WTC11 (cell line): ENCODE results near the gene UMAD1. TPM values are rescaled to one million over a fixed set of nuclear protein-coding genes. Genes with fewer than 3 reads are reported as not detected.
A peak's percentile ranks its signal among the peaks of the same experiment; 100 is the strongest.

Experiments
- ATAC-seq: fragments of 200-7000 bp; cut with Tn5 transposase; 2 replicates; pipeline ENCODE4 v1.10.0; 2021; ENCODE audit warnings: mild to moderate bottlenecking, moderate library complexity
- CTCF ChIA-PET: fragments of 300-600 bp; sonication (Branson Sonifier 250); formaldehyde crosslinking; loops from one replicate; lab custom pipeline; 2021; ENCODE audit warnings: antibody characterized with exemption; lab: Charles Lee
- POLR2A ChIA-PET: fragments of 350-600 bp; sonication (Branson Sonifier 250); formaldehyde crosslinking; loops from one replicate; lab custom pipeline; 2021; ENCODE audit warnings: antibody characterized with exemption; lab: Charles Lee
- DNase-seq: peaks from one replicate; pipeline ENCODE4 v3.0.0; 2021; ENCODE audit warnings: low spot score
- H3K27ac Mint-ChIP-seq: 2 replicates; pipeline ENCODE4 v1.8.0; 2021; ENCODE audit warnings: mixed read lengths
- H3K27me3 Mint-ChIP-seq: 2 replicates; pipeline ENCODE4 v1.8.0; 2021; ENCODE audit warnings: low read depth, mild to moderate bottlenecking, moderate library complexity, mixed read lengths
- H3K36me3 Mint-ChIP-seq: 2 replicates; pipeline ENCODE4 v1.8.0; 2021; ENCODE audit warnings: mixed read lengths
- H3K4me1 Mint-ChIP-seq: 2 replicates; pipeline ENCODE4 v1.8.0; 2022; ENCODE audit warnings: mixed read lengths
- H3K4me3 Mint-ChIP-seq: 2 replicates; pipeline ENCODE4 v1.8.0; 2021; ENCODE audit warnings: mild to moderate bottlenecking, moderate library complexity, mixed read lengths
- H3K9me3 Mint-ChIP-seq: 2 replicates; pipeline ENCODE4 v1.8.0; 2021; ENCODE audit warnings: mixed read lengths
- ELF4 ChIP-seq: sonication (generic); formaldehyde crosslinking; IDR thresholded peaks from 2 replicates; pipeline ENCODE4 v1.8.1; 2022; ENCODE audit warnings: low read depth, mild to moderate bottlenecking, moderate library complexity, missing genetic modification reagents
- FOXK1 ChIP-seq: sonication (generic); formaldehyde crosslinking; IDR thresholded peaks from 2 replicates; pipeline ENCODE4 v1.8.0; 2022; ENCODE audit warnings: mild to moderate bottlenecking, moderate library complexity, missing genetic modification reagents
- IRF2 ChIP-seq: sonication (generic); formaldehyde crosslinking; IDR thresholded peaks from 2 replicates; pipeline ENCODE4 v1.8.0; 2022; ENCODE audit warnings: low read depth, missing genetic modification reagents, borderline replicate concordance
- NFATC4 ChIP-seq: fragments of 250-450 bp; sonication (Bioruptor Pico); IDR thresholded peaks from 2 replicates; pipeline ENCODE4 v1.9.0; 2021; ENCODE audit warnings: mild to moderate bottlenecking
- NR1H2 ChIP-seq: sonication (generic); formaldehyde crosslinking; IDR thresholded peaks from 2 replicates; pipeline ENCODE4 v1.9.0; 2021; ENCODE audit warnings: mild to moderate bottlenecking, moderate library complexity, missing genetic modification reagents
- NR3C1 ChIP-seq: sonication (generic); formaldehyde crosslinking; conservative IDR thresholded peaks from 2 replicates; pipeline ENCODE4 v1.8.1; 2023; ENCODE audit warnings: low read depth, mild to moderate bottlenecking, missing genetic modification reagents
- RELA ChIP-seq: sonication (generic); formaldehyde crosslinking; IDR thresholded peaks from 2 replicates; pipeline ENCODE4 v1.8.1; 2022; ENCODE audit warnings: missing genetic modification reagents, mild to moderate bottlenecking, borderline replicate concordance
- SOX15 ChIP-seq: fragments of 250-450 bp; sonication (Bioruptor Pico); IDR thresholded peaks from 2 replicates; pipeline ENCODE4 v1.9.0; 2021; ENCODE audit warnings: mild to moderate bottlenecking
- SP1 ChIP-seq: sonication (generic); formaldehyde crosslinking; conservative IDR thresholded peaks from 2 replicates; pipeline ENCODE4 v1.8.1; 2022; ENCODE audit warnings: missing genetic modification reagents
- TCF7 ChIP-seq: sonication (generic); formaldehyde crosslinking; IDR thresholded peaks from 2 replicates; pipeline ENCODE4 v1.8.0; 2022; ENCODE audit warnings: mild to moderate bottlenecking, low read depth, missing genetic modification reagents, moderate library complexity
- ZBTB21 ChIP-seq: sonication (generic); formaldehyde crosslinking; IDR thresholded peaks from 2 replicates; pipeline ENCODE4 v1.8.1; 2023; ENCODE audit warnings: mild to moderate bottlenecking, missing genetic modification reagents, borderline replicate concordance
- ZNF416 ChIP-seq: fragments of 250-450 bp; sonication (Bioruptor Pico); IDR thresholded peaks from 2 replicates; pipeline ENCODE4 v1.9.0; 2021; ENCODE audit warnings: mild to moderate bottlenecking, inconsistent platforms
- total RNA-seq: library from RNA; stranded (reverse); gene quantifications from 3 replicates; pipeline ENCODE4 v1.2.3, GENCODE V29; 2021
- TF ChIP-seq, protein P1 (sequence below): sonication (generic); formaldehyde crosslinking; IDR thresholded peaks from 2 replicates; pipeline ENCODE4 v1.8.0; 2022; ENCODE audit warnings: missing genetic modification reagents
- TF ChIP-seq, protein P2 (sequence below): fragments of 250-450 bp; sonication (Bioruptor Pico); IDR thresholded peaks from 2 replicates; pipeline ENCODE4 v1.8.0; 2021; ENCODE audit warnings: mild to moderate bottlenecking
- TF ChIP-seq, protein P3 (sequence below): sonication (generic); formaldehyde crosslinking; IDR thresholded peaks from 2 replicates; pipeline ENCODE4 v1.8.1; 2022; ENCODE audit warnings: mild to moderate bottlenecking, moderate library complexity, missing genetic modification reagents
- TF ChIP-seq, protein P4 (sequence below): sonication (generic); formaldehyde crosslinking; IDR thresholded peaks from 2 replicates; pipeline ENCODE4 v1.8.0; 2022; ENCODE audit warnings: mild to moderate bottlenecking, missing genetic modification reagents
- TF ChIP-seq, protein P5 (sequence below): sonication (generic); formaldehyde crosslinking; IDR thresholded peaks from 2 replicates; pipeline ENCODE4 v1.8.1; 2023; ENCODE audit warnings: mild to moderate bottlenecking, missing genetic modification reagents, moderate library complexity
- TF ChIP-seq, protein P6 (sequence below): sonication (generic); formaldehyde crosslinking; conservative IDR thresholded peaks from 2 replicates; pipeline ENCODE4 v1.8.1; 2023; ENCODE audit warnings: mild to moderate bottlenecking, low read depth, missing genetic modification reagents, moderate library complexity
- TF ChIP-seq, protein P7 (sequence below): sonication (generic); formaldehyde crosslinking; IDR thresholded peaks from 2 replicates; pipeline ENCODE4 v1.8.1; 2023; ENCODE audit warnings: mild to moderate bottlenecking, missing genetic modification reagents, borderline replicate concordance
- TF ChIP-seq, protein P8 (sequence below): sonication (generic); formaldehyde crosslinking; IDR thresholded peaks from 2 replicates; pipeline ENCODE4 v1.8.1; 2022; ENCODE audit warnings: mild to moderate bottlenecking, missing genetic modification reagents, moderate library complexity, borderline replicate concordance

Gene UMAD1
- total RNA-seq, 1 experiment from 2014 or later = 13.0 TPM

DNA sequence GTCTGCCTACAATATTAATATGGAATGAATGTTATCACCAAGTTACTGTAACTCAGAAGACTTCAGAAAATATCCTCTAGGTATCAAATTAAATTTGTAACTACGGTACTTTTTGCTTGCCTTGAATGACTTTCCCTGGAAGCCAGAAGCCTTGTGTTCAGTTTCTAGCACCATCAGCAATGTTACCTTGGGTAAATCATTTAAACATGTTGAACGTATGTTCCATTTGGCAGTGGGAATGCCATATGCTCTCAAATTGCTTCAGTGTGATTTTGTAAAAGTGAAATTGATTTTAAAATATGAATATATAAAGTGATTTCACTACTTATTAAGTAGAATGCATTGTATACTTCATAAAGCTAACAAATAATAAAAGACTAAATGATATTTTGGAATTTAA lies 66.7 kb downstream of the UMAD1 start (continued):
- TF ChIP-seq, protein P1, sequence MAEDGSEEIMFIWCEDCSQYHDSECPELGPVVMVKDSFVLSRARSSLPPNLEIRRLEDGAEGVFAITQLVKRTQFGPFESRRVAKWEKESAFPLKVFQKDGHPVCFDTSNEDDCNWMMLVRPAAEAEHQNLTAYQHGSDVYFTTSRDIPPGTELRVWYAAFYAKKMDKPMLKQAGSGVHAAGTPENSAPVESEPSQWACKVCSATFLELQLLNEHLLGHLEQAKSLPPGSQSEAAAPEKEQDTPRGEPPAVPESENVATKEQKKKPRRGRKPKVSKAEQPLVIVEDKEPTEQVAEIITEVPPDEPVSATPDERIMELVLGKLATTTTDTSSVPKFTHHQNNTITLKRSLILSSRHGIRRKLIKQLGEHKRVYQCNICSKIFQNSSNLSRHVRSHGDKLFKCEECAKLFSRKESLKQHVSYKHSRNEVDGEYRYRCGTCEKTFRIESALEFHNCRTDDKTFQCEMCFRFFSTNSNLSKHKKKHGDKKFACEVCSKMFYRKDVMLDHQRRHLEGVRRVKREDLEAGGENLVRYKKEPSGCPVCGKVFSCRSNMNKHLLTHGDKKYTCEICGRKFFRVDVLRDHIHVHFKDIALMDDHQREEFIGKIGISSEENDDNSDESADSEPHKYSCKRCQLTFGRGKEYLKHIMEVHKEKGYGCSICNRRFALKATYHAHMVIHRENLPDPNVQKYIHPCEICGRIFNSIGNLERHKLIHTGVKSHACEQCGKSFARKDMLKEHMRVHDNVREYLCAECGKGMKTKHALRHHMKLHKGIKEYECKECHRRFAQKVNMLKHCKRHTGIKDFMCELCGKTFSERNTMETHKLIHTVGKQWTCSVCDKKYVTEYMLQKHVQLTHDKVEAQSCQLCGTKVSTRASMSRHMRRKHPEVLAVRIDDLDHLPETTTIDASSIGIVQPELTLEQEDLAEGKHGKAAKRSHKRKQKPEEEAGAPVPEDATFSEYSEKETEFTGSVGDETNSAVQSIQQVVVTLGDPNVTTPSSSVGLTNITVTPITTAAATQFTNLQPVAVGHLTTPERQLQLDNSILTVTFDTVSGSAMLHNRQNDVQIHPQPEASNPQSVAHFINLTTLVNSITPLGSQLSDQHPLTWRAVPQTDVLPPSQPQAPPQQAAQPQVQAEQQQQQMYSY = no peak
- TF ChIP-seq, protein P2, sequence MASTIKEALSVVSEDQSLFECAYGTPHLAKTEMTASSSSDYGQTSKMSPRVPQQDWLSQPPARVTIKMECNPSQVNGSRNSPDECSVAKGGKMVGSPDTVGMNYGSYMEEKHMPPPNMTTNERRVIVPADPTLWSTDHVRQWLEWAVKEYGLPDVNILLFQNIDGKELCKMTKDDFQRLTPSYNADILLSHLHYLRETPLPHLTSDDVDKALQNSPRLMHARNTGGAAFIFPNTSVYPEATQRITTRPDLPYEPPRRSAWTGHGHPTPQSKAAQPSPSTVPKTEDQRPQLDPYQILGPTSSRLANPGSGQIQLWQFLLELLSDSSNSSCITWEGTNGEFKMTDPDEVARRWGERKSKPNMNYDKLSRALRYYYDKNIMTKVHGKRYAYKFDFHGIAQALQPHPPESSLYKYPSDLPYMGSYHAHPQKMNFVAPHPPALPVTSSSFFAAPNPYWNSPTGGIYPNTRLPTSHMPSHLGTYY (CRISPR knock-in tag) = no peak
- TF ChIP-seq ZBTB21 (CRISPR knock-in tag) (no peak), FOXK1 (CRISPR knock-in tag) (no peak), ELF4 (CRISPR knock-in tag) (no peak)
- TF ChIP-seq, protein P3, sequence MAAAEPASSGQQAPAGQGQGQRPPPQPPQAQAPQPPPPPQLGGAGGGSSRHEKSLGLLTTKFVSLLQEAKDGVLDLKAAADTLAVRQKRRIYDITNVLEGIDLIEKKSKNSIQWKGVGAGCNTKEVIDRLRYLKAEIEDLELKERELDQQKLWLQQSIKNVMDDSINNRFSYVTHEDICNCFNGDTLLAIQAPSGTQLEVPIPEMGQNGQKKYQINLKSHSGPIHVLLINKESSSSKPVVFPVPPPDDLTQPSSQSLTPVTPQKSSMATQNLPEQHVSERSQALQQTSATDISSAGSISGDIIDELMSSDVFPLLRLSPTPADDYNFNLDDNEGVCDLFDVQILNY = no peak
- TF ChIP-seq, protein P4, sequence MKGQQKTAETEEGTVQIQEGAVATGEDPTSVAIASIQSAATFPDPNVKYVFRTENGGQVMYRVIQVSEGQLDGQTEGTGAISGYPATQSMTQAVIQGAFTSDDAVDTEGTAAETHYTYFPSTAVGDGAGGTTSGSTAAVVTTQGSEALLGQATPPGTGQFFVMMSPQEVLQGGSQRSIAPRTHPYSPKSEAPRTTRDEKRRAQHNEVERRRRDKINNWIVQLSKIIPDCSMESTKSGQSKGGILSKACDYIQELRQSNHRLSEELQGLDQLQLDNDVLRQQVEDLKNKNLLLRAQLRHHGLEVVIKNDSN = no peak

DNA sequence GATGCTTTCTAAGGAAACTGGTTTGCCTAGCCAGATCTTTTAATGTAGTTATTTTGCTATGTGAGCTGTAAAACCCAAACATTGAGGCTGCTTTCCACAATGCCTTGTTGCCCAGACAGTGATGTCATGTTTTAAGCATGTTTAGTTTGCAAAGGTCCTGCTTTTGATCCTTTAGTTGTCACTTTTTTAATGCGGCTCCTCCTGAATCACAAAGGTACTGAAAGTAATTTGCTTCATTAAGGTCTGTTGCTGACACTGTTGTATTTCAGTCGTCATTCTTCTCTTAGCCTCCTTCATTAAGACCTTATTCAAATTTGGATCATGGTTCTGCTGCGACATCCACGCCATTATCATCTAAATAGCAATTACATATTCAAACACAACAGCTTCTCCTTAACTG lies 67.3 kb downstream of the UMAD1 start:
- peak overlapping the region; percentile 5 for H3K4me3 Mint-ChIP-seq
- H3K27me3 Mint-ChIP-seq = no peaks in the 10 kb centered on the region
- ATAC-seq (peak; percentile 37), DNase-seq (no peak)
- no peaks in the 10 kb centered on the region for H3K36me3 Mint-ChIP-seq
- H3K4me1 Mint-ChIP-seq = peaks cover 42% of the 10 kb centered on the region
- ChIA-PET CTCF (interaction anchor here (2.1 kb wide), 1 partner anchor 26 kb away, joined by 6 read pairs; no protein-coding TSS in a partner anchor), POLR2A (no interaction called here)
- H3K27ac Mint-ChIP-seq = peak overlapping the region; percentile 32
- no peaks in the 10 kb centered on the region for H3K9me3 Mint-ChIP-seq
- TF ChIP-seq, protein P5, sequence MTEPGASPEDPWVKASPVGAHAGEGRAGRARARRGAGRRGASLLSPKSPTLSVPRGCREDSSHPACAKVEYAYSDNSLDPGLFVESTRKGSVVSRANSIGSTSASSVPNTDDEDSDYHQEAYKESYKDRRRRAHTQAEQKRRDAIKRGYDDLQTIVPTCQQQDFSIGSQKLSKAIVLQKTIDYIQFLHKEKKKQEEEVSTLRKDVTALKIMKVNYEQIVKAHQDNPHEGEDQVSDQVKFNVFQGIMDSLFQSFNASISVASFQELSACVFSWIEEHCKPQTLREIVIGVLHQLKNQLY = no peak
- TF ChIP-seq SOX15 (CRISPR knock-in tag) (no peak), ZNF416 (CRISPR knock-in tag) (no peak), ZBTB21 (CRISPR knock-in tag) (no peak), TCF7 (no peak), IRF2 (CRISPR knock-in tag) (no peak), NFATC4 (no peak), FOXK1 (CRISPR knock-in tag) (no peak), RELA (no peak), SP1 (CRISPR knock-in tag) (no peak), NR1H2 (CRISPR knock-in tag) (no peak), NR3C1 (CRISPR knock-in tag) (no peak)
- TF ChIP-seq, protein P6, sequence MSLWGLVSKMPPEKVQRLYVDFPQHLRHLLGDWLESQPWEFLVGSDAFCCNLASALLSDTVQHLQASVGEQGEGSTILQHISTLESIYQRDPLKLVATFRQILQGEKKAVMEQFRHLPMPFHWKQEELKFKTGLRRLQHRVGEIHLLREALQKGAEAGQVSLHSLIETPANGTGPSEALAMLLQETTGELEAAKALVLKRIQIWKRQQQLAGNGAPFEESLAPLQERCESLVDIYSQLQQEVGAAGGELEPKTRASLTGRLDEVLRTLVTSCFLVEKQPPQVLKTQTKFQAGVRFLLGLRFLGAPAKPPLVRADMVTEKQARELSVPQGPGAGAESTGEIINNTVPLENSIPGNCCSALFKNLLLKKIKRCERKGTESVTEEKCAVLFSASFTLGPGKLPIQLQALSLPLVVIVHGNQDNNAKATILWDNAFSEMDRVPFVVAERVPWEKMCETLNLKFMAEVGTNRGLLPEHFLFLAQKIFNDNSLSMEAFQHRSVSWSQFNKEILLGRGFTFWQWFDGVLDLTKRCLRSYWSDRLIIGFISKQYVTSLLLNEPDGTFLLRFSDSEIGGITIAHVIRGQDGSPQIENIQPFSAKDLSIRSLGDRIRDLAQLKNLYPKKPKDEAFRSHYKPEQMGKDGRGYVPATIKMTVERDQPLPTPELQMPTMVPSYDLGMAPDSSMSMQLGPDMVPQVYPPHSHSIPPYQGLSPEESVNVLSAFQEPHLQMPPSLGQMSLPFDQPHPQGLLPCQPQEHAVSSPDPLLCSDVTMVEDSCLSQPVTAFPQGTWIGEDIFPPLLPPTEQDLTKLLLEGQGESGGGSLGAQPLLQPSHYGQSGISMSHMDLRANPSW = no peak
- TF ChIP-seq, protein P7, sequence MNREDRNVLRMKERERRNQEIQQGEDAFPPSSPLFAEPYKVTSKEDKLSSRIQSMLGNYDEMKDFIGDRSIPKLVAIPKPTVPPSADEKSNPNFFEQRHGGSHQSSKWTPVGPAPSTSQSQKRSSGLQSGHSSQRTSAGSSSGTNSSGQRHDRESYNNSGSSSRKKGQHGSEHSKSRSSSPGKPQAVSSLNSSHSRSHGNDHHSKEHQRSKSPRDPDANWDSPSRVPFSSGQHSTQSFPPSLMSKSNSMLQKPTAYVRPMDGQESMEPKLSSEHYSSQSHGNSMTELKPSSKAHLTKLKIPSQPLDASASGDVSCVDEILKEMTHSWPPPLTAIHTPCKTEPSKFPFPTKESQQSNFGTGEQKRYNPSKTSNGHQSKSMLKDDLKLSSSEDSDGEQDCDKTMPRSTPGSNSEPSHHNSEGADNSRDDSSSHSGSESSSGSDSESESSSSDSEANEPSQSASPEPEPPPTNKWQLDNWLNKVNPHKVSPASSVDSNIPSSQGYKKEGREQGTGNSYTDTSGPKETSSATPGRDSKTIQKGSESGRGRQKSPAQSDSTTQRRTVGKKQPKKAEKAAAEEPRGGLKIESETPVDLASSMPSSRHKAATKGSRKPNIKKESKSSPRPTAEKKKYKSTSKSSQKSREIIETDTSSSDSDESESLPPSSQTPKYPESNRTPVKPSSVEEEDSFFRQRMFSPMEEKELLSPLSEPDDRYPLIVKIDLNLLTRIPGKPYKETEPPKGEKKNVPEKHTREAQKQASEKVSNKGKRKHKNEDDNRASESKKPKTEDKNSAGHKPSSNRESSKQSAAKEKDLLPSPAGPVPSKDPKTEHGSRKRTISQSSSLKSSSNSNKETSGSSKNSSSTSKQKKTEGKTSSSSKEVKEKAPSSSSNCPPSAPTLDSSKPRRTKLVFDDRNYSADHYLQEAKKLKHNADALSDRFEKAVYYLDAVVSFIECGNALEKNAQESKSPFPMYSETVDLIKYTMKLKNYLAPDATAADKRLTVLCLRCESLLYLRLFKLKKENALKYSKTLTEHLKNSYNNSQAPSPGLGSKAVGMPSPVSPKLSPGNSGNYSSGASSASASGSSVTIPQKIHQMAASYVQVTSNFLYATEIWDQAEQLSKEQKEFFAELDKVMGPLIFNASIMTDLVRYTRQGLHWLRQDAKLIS (CRISPR knock-in tag) = no peak
- TF ChIP-seq, protein P8, sequence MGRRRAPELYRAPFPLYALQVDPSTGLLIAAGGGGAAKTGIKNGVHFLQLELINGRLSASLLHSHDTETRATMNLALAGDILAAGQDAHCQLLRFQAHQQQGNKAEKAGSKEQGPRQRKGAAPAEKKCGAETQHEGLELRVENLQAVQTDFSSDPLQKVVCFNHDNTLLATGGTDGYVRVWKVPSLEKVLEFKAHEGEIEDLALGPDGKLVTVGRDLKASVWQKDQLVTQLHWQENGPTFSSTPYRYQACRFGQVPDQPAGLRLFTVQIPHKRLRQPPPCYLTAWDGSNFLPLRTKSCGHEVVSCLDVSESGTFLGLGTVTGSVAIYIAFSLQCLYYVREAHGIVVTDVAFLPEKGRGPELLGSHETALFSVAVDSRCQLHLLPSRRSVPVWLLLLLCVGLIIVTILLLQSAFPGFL (CRISPR knock-in tag) = no peak
